ENCODE measurements around the gene KCNC2.

Gene KCNC2

GRCh38 chr12:75157385-75157784, 52.3 kb downstream of the KCNC2 start:
- no peak overlapping the region for H3K9ac ChIP-seq (ENCODE audit: low read depth, low read length)
- no peaks in the 10 kb centered on the region for H3K36me3 ChIP-seq (ENCODE audit: control insufficient read depth, insufficient read depth, low read length)

GRCh38 chr12:75155962-75156361, 53.7 kb downstream of the KCNC2 start:
- no peaks in the 10 kb centered on the region for H3K36me3 ChIP-seq (ENCODE audit: control insufficient read depth, insufficient read depth, low read length)
- H3K9ac ChIP-seq (ENCODE audit: low read depth, low read length) = no peak overlapping the region
- H3K4me1 ChIP-seq (ENCODE audit: control insufficient read depth, insufficient read depth, low read length) = no peaks in the 10 kb centered on the region
- H3K4me3 ChIP-seq (ENCODE audit: low read depth, low read length) = no peak overlapping the region
- H3K9me3 ChIP-seq (ENCODE audit: control insufficient read depth, insufficient read depth, low read length) = no peaks in the 10 kb centered on the region
- H3K27me3 ChIP-seq (ENCODE audit: control insufficient read depth, insufficient read depth, low read length) = no peaks in the 10 kb centered on the region

More at GRCh38 chr12:75157385-75157784, 52.3 kb downstream of the KCNC2 start:
- H3K4me3 ChIP-seq (ENCODE audit: low read depth, low read length) = no peak overlapping the region
- no peaks in the 10 kb centered on the region for H3K27me3 ChIP-seq (ENCODE audit: control insufficient read depth, insufficient read depth, low read length)
- H3K4me1 ChIP-seq (ENCODE audit: control insufficient read depth, insufficient read depth, low read length) = no peaks in the 10 kb centered on the region
- no peaks in the 10 kb centered on the region for H3K9me3 ChIP-seq (ENCODE audit: control insufficient read depth, insufficient read depth, low read length)

DNA sequence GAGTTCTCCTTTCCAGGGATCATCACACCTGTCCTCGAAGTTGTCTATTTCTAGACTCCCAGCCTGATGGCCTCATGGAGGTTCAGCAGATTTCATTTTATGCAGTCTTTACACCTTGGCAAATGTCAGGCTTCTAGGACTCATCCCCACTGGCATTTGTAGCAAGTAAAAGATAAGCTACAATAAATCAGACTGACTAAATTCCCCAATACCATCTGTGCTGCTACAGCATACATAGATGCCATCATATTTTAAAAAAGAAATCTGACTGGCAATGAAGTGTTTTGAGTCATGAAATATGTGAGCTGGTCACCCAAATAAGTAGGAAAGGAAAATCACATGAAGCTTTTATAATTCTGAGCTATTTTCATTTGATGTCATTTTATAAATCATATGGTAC, 55.3 kb downstream of the KCNC2 start:
- Histone ChIP-seq H3K36me3 (ENCODE audit: control insufficient read depth, insufficient read depth, low read length) (no peaks in the 10 kb centered on the region), H3K9me3 (ENCODE audit: control insufficient read depth, insufficient read depth, low read length) (no peaks in the 10 kb centered on the region), H3K27me3 (ENCODE audit: control insufficient read depth, insufficient read depth, low read length) (no peaks in the 10 kb centered on the region), H3K4me3 (ENCODE audit: low read depth, low read length) (no peak overlapping the region), H3K4me1 (ENCODE audit: control insufficient read depth, insufficient read depth, low read length) (no peaks in the 10 kb centered on the region), H3K9ac (ENCODE audit: low read depth, low read length) (no peak overlapping the region)

GRCh38 chr12:75139196-75139595, 70.4 kb downstream of the KCNC2 start:
- H3K4me3 ChIP-seq (ENCODE audit: low read depth, low read length) = no peak overlapping the region
- no peaks in the 10 kb centered on the region for H3K4me1 ChIP-seq (ENCODE audit: control insufficient read depth, insufficient read depth, low read length)
- H3K36me3 ChIP-seq (ENCODE audit: control insufficient read depth, insufficient read depth, low read length) = no peaks in the 10 kb centered on the region
- H3K9ac ChIP-seq (ENCODE audit: low read depth, low read length) = no peak overlapping the region
- H3K27me3 ChIP-seq (ENCODE audit: control insufficient read depth, insufficient read depth, low read length) = no peaks in the 10 kb centered on the region
- no peaks in the 10 kb centered on the region for H3K9me3 ChIP-seq (ENCODE audit: control insufficient read depth, insufficient read depth, low read length)

- Histone ChIP-seq H3K36me3 (ENCODE audit: control insufficient read depth, insufficient read depth, low read length) (no peaks in the 10 kb centered on the region), H3K4me3 (ENCODE audit: low read depth, low read length) (no peak overlapping the region), H3K9me3 (ENCODE audit: control insufficient read depth, insufficient read depth, low read length) (no peaks in the 10 kb centered on the region), H3K4me1 (ENCODE audit: control insufficient read depth, insufficient read depth, low read length) (no peaks in the 10 kb centered on the region), H3K27me3 (ENCODE audit: control insufficient read depth, insufficient read depth, low read length) (no peaks in the 10 kb centered on the region), H3K9ac (ENCODE audit: low read depth, low read length) (no peak overlapping the region)
Measured at GRCh38 chr12:75137896-75138295, 71.7 kb downstream of the KCNC2 start.

DNA sequence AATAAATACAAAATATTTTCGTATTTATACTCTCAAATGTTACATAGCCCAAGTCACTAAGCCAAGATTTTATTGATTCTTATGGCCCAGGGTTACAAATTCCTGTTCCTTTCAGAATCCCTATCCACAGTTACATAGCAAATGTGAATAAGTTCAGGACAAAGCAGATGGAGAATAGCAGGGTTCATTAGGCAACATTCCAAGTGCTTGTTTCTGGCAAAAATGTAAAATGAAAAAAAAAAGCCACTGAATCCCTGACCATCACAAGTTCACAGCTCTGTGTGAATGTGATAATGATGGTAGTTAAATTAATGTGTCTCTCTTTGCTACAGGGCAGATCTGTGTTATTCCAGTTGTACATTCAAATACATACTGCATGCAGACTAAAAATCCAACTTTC, 74.6 kb downstream of the KCNC2 start:
- no peaks in the 10 kb centered on the region for H3K27me3 ChIP-seq (ENCODE audit: control insufficient read depth, insufficient read depth, low read length)
- H3K36me3 ChIP-seq (ENCODE audit: control insufficient read depth, insufficient read depth, low read length) = no peaks in the 10 kb centered on the region
- H3K9me3 ChIP-seq (ENCODE audit: control insufficient read depth, insufficient read depth, low read length) = no peaks in the 10 kb centered on the region
- no peak overlapping the region for H3K9ac ChIP-seq (ENCODE audit: low read depth, low read length)
- no peaks in the 10 kb centered on the region for H3K4me1 ChIP-seq (ENCODE audit: control insufficient read depth, insufficient read depth, low read length)
- H3K4me3 ChIP-seq (ENCODE audit: low read depth, low read length) = no peak overlapping the region

GRCh38 chr12:75130811-75131210, 78.8 kb downstream of the KCNC2 start:
- Histone ChIP-seq H3K4me3 (ENCODE audit: low read depth, low read length) (no peak overlapping the region), H3K36me3 (ENCODE audit: control insufficient read depth, insufficient read depth, low read length) (no peaks in the 10 kb centered on the region), H3K9ac (ENCODE audit: low read depth, low read length) (no peak overlapping the region)

DNA sequence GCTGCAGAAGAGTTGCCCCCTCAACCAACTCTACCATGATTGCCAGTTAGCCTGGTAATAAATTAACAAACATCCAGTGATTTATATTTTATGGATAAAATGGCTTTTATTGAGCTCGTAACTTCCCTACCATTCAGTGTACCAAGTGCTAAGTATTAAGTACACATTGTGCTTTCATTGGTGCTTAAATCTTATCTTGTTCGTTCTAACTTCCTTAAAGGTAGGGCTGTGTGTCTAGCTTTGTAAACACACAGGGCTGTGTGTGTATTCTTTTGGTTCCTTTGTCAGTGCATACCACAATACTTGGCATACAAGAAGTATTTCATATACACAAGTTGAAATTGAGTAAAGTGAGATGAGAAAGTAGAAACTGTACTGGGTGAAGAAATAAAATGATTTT, 80.4 kb downstream of the KCNC2 start:
- H3K9ac ChIP-seq (ENCODE audit: low read depth, low read length) = no peak overlapping the region
- H3K27me3 ChIP-seq (ENCODE audit: control insufficient read depth, insufficient read depth, low read length) = no peaks in the 10 kb centered on the region
- no peak overlapping the region for H3K4me3 ChIP-seq (ENCODE audit: low read depth, low read length)
- no peaks in the 10 kb centered on the region for H3K9me3 ChIP-seq (ENCODE audit: control insufficient read depth, insufficient read depth, low read length)
- no peaks in the 10 kb centered on the region for H3K36me3 ChIP-seq (ENCODE audit: control insufficient read depth, insufficient read depth, low read length)
- H3K4me1 ChIP-seq (ENCODE audit: control insufficient read depth, insufficient read depth, low read length) = no peaks in the 10 kb centered on the region

More at GRCh38 chr12:75130811-75131210, 78.8 kb downstream of the KCNC2 start:
- Histone ChIP-seq H3K27me3 (ENCODE audit: control insufficient read depth, insufficient read depth, low read length) (no peaks in the 10 kb centered on the region), H3K4me1 (ENCODE audit: control insufficient read depth, insufficient read depth, low read length) (no peaks in the 10 kb centered on the region), H3K9me3 (ENCODE audit: control insufficient read depth, insufficient read depth, low read length) (no peaks in the 10 kb centered on the region)

GRCh38 chr12:75121036-75121705, 88.5 kb downstream of the KCNC2 start:
- no peaks in the 10 kb centered on the region for H3K4me1 ChIP-seq (ENCODE audit: control insufficient read depth, insufficient read depth, low read length)
- H3K9ac ChIP-seq (ENCODE audit: low read depth, low read length) = no peak overlapping the region
- no peaks in the 10 kb centered on the region for H3K36me3 ChIP-seq (ENCODE audit: control insufficient read depth, insufficient read depth, low read length)
- H3K4me3 ChIP-seq (ENCODE audit: low read depth, low read length) = no peak overlapping the region
- H3K27me3 ChIP-seq (ENCODE audit: control insufficient read depth, insufficient read depth, low read length) = no peaks in the 10 kb centered on the region
- H3K9me3 ChIP-seq (ENCODE audit: control insufficient read depth, insufficient read depth, low read length) = no peaks in the 10 kb centered on the region

DNA sequence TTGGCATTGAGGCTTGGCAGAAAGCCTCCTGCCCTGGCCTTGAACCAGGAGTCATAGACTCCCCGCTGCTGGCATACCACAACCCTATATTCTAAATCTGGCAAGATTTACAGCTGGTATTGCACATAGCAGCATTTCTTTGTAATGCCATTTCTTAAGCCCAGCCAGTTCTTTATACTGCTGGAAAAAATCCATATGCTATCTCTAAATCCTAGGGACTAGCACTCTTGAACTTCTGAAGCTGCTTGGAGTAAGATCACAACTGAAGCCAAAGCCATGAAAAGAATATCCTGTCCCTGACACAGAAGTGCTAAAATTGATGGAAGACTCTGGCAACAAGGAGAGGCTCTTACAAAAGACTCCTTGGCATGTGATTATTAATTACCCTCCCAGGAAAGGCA, 89.3 kb downstream of the KCNC2 start:
- H3K27me3 ChIP-seq (ENCODE audit: control insufficient read depth, insufficient read depth, low read length) = no peaks in the 10 kb centered on the region
- no peaks in the 10 kb centered on the region for H3K36me3 ChIP-seq (ENCODE audit: control insufficient read depth, insufficient read depth, low read length)
- no peak overlapping the region for H3K4me3 ChIP-seq (ENCODE audit: low read depth, low read length)
- no peaks in the 10 kb centered on the region for H3K9me3 ChIP-seq (ENCODE audit: control insufficient read depth, insufficient read depth, low read length)
- no peak overlapping the region for H3K9ac ChIP-seq (ENCODE audit: low read depth, low read length)
- no peaks in the 10 kb centered on the region for H3K4me1 ChIP-seq (ENCODE audit: control insufficient read depth, insufficient read depth, low read length)

- Histone ChIP-seq H3K4me3 (ENCODE audit: low read depth, low read length) (no peak overlapping the region), H3K9ac (ENCODE audit: low read depth, low read length) (no peak overlapping the region), H3K4me1 (ENCODE audit: control insufficient read depth, insufficient read depth, low read length) (no peaks in the 10 kb centered on the region), H3K9me3 (ENCODE audit: control insufficient read depth, insufficient read depth, low read length) (no peaks in the 10 kb centered on the region), H3K36me3 (ENCODE audit: control insufficient read depth, insufficient read depth, low read length) (no peaks in the 10 kb centered on the region), H3K27me3 (ENCODE audit: control insufficient read depth, insufficient read depth, low read length) (no peaks in the 10 kb centered on the region)
Measured at GRCh38 chr12:75116646-75117198, 92.9 kb downstream of the KCNC2 start.

DNA sequence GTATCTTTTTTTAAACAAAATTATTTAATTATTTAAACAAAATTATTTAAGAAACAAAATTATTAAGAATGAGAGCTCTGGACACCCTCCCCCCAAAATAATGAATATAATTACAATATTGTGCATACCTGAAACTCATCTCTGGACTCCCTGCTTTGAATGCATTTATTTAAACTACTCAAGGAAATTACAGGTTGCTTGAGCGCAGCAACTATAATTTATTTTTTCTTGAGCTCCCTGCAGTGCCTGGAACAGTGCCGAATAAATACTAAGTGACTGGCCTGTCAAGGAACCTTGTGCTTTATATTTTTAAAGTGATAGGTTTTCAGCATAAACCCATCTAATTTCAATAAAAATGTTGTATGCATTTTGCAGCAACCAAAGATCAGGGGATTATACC, 93.9 kb downstream of the KCNC2 start:
- no peaks in the 10 kb centered on the region for H3K4me1 ChIP-seq (ENCODE audit: control insufficient read depth, insufficient read depth, low read length)
- no peak overlapping the region for H3K4me3 ChIP-seq (ENCODE audit: low read depth, low read length)
- H3K9ac ChIP-seq (ENCODE audit: low read depth, low read length) = no peak overlapping the region
- no peaks in the 10 kb centered on the region for H3K9me3 ChIP-seq (ENCODE audit: control insufficient read depth, insufficient read depth, low read length)
- H3K27me3 ChIP-seq (ENCODE audit: control insufficient read depth, insufficient read depth, low read length) = no peaks in the 10 kb centered on the region
- no peaks in the 10 kb centered on the region for H3K36me3 ChIP-seq (ENCODE audit: control insufficient read depth, insufficient read depth, low read length)
